ENCODE results near the gene BRICD5.

DNA sequence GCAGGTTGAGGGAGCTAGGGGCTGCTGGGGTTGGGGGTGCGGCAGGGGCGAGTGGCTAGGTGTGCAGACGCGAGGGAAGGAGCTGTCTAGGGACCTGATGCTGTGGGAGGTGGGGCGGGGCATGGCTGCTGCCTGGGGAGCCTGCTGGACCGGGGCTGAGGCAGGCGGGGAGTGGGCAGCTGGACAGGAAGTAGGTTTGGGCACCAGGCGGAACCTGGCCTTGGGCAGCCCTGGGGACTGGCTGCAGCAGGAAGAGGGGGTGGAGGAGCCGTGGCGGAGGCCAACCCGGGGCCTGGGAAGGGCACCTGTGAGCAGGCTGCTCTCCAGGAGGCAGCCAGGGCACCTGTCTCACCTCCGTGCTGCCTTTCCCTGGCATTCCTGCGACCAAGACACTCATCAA, 19.7 kb upstream of the BRICD5 start:
- TF ChIP-seq, protein P1, sequence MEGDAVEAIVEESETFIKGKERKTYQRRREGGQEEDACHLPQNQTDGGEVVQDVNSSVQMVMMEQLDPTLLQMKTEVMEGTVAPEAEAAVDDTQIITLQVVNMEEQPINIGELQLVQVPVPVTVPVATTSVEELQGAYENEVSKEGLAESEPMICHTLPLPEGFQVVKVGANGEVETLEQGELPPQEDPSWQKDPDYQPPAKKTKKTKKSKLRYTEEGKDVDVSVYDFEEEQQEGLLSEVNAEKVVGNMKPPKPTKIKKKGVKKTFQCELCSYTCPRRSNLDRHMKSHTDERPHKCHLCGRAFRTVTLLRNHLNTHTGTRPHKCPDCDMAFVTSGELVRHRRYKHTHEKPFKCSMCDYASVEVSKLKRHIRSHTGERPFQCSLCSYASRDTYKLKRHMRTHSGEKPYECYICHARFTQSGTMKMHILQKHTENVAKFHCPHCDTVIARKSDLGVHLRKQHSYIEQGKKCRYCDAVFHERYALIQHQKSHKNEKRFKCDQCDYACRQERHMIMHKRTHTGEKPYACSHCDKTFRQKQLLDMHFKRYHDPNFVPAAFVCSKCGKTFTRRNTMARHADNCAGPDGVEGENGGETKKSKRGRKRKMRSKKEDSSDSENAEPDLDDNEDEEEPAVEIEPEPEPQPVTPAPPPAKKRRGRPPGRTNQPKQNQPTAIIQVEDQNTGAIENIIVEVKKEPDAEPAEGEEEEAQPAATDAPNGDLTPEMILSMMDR (IDR thresholded peaks at IDR 0.05; ENCODE audit: poor library complexity) = no peak
- no peak for TF ChIP-seq EZH2phosphoT487 (IDR thresholded peaks at IDR 0.05; ENCODE audit: low read depth, severe bottlenecking, unreplicated experiment)
- TF ChIP-seq EZH2 (IDR thresholded peaks at IDR 0.05; ENCODE audit: borderline replicate concordance) = no peak
